ENCODE measurements around the gene NFYA. TPM values are rescaled to one million over a fixed set of nuclear protein-coding genes. Genes with fewer than 3 reads are reported as not detected.

Gene NFYA
- total and polyA plus RNA-seq, 8 donors = 16.4 to 58.6 (median 52.6) TPM

DNA sequence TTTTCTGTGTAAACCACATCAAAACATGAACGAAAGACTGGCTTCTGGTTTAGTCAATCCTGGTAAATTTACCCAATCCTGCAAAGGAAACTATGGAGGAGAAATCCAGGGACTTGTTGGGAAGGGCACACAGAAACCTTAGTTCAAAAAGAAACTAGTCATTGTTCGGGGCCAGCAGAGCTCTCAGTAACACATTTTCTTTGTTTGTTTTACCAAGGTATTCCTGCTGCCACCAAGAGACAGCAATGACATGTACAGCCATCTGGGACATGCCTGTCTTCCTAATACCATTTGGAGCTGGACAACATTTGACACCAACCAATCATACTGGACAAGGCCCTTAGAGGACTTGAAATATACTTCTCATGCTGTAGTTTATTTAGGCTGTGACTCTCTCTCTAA lies 8.9 kb upstream of the NFYA start:
- TF ChIP-seq, protein P1, sequence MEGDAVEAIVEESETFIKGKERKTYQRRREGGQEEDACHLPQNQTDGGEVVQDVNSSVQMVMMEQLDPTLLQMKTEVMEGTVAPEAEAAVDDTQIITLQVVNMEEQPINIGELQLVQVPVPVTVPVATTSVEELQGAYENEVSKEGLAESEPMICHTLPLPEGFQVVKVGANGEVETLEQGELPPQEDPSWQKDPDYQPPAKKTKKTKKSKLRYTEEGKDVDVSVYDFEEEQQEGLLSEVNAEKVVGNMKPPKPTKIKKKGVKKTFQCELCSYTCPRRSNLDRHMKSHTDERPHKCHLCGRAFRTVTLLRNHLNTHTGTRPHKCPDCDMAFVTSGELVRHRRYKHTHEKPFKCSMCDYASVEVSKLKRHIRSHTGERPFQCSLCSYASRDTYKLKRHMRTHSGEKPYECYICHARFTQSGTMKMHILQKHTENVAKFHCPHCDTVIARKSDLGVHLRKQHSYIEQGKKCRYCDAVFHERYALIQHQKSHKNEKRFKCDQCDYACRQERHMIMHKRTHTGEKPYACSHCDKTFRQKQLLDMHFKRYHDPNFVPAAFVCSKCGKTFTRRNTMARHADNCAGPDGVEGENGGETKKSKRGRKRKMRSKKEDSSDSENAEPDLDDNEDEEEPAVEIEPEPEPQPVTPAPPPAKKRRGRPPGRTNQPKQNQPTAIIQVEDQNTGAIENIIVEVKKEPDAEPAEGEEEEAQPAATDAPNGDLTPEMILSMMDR (IDR thresholded peaks at IDR 0.05) = no peak
- no peak for DNase-seq
- no peak for ATAC-seq
- Histone ChIP-seq H3K4me1 (peaks cover 0 to 7% of the 10 kb centered on the region in 2 donors), H3K4me3 (no peak overlapping the region), H3K27me3 (no peaks in the 10 kb centered on the region), H3K36me3 (peaks cover 0 to 37% of the 10 kb centered on the region in 2 donors), H3K27ac (no peak overlapping the region), H3K9me3 (no peaks in the 10 kb centered on the region)
- intact Hi-C loops (cut with DNase I) = no loop called here

DNA sequence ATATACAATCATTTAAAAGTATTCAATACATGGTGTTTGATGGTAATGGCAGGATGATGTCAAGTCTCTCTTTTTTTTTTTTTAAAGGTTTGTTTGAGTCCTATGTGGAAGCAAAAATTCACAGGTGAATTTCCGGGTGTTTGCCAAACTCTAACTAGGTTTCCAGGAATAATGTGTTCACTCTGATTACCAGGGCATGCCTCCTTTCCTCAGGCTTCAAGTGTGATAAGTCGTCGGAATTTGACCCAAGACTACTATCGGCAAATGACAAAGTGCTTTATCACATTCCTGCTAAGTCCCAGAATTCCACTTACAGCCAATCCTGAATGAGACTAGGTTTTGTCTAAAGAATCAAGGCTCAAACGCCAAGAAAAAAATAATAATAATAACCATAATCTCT lies 7.9 kb upstream of the NFYA start:
- H3K4me1 ChIP-seq = peaks cover 0 to 7% of the 10 kb centered on the region in 2 donors
- no peak for ATAC-seq

DNA sequence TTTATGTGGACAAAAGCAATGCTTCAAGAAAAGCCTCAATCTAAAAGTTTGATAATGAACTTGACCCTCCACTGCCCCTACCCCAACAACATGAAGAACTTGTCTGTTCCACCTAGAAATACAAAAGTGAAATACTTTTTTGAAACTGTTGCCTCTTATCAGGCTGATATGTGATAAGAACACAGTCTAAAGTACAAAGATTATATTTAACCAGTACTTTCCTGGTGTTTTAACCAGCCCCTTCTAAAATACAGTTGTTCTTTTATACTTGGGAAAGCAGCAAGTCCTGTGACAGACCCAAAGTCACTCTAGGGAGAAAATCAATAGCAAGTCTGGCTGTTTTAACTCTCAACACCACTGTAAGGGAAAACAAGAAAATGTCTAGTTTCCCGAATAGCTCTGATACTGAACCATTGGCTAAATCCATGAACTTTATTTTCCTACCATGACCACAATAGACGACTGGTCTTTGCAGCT lies 7.2 kb upstream of the NFYA start:
- DNase-seq (no peak), ATAC-seq (no peak)
- Histone ChIP-seq H3K27ac (no peak overlapping the region), H3K4me1 (peaks cover 0 to 11% of the 10 kb centered on the region in 2 donors), H3K27me3 (no peaks in the 10 kb centered on the region), H3K36me3 (peaks cover 0 to 37% of the 10 kb centered on the region in 2 donors), H3K4me3 (no peak overlapping the region), H3K9me3 (no peaks in the 10 kb centered on the region)
- TF ChIP-seq, protein P1 (IDR thresholded peaks at IDR 0.05) = no peak
- intact Hi-C loops (cut with DNase I) = no loop called here

More for the DNA sequence above, 7.9 kb upstream of the NFYA start:
- Histone ChIP-seq H3K4me3 (no peak overlapping the region), H3K9me3 (no peaks in the 10 kb centered on the region), H3K27ac (no peak overlapping the region), H3K27me3 (no peaks in the 10 kb centered on the region), H3K36me3 (peaks cover 0 to 37% of the 10 kb centered on the region in 2 donors)
- TF ChIP-seq, protein P1 (IDR thresholded peaks at IDR 0.05) = no peak
- DNase-seq = no peak
- intact Hi-C loops (cut with DNase I) = no loop called here

DNA sequence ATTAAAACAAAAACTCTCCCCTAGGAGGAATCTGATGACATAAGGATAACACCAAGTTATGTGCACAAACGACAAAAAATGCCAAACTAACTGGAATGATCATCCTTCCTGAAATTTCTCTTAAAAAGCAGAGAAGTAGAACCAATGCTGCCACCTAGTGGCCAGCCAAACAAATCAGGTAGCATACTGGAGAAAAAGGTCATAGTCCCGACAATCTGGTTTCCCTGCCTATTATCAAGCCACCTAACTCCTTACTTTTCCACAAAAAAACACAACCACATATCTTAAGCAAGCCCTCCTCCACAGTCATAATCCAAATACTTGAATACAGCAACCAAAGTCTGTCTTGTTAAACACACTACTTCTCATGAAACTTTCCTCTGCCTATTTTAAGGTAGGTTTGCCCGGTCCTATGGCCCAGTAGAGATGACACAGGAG lies 5.9 kb upstream of the NFYA start:
- Histone ChIP-seq H3K36me3 (peaks cover 0 to 28% of the 10 kb centered on the region in 2 donors), H3K4me1 (peaks cover 0 to 18% of the 10 kb centered on the region in 2 donors), H3K27ac (no peak overlapping the region), H3K4me3 (no peak overlapping the region), H3K27me3 (no peaks in the 10 kb centered on the region), H3K9me3 (no peaks in the 10 kb centered on the region)
- ATAC-seq (peak; percentile 35), DNase-seq (peak in 3 of 4 donors; percentile 69 to 88 (median 71))
- intact Hi-C loops (cut with DNase I) = no loop called here
- TF ChIP-seq, protein P1 (IDR thresholded peaks at IDR 0.05) = peak; percentile 79 to 89

DNA sequence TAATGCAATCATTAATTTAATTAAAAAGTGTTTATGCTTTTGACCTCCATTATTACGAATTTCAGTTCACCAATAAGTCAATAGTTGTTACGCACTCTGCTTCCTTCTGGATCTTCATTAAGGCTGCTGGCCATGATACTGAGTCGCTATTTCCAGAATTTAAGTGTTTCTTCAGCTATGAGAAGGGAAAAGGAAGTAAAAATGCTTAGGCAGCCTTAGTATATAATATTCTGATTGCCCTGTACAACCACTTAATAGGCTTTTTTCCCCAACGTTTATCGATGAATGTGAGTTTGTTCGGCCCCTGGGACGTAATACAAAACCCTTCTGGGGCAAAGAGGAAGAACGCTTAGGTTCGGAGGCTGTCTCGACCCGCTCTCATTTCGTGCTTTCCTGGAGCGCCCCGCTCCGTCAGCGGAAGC lies 1.3 kb upstream of the NFYA start:
- H3K36me3 ChIP-seq = no peaks in the 10 kb centered on the region
- intact Hi-C loops (cut with DNase I) = no loop called here
- H3K27me3 ChIP-seq = no peaks in the 10 kb centered on the region
- ATAC-seq (no peak), DNase-seq (peak in 2 of 4 donors; percentile 90 to 91)
- H3K27ac ChIP-seq = peak overlapping the region; percentile 99 to 100
- peak overlapping the region; percentile 49 to 95 for H3K4me3 ChIP-seq
- no peaks in the 10 kb centered on the region for H3K9me3 ChIP-seq
- TF ChIP-seq, protein P1 (IDR thresholded peaks at IDR 0.05) = no peak
- peaks cover 11 to 44% of the 10 kb centered on the region in 2 donors for H3K4me1 ChIP-seq

All from left lung (tissue), 10 donors.